ENCODE data around the gene STK32B.
"Not testable (repeated sequence)": the region's sequence is repeated elsewhere in the genome, so short reads cannot be mapped to it uniquely, and the experiment has no call there.

Gene STK32B

GRCh38 chr4:5409972-5410618, 358.8 kb downstream of the STK32B start:
- no peak for DNase-seq

- no peak for DNase-seq
Measured at GRCh38 chr4:5412296-5412695, 361.0 kb downstream of the STK32B start.

GRCh38 chr4:5412751-5413150, 361.5 kb downstream of the STK32B start:
- no peak for DNase-seq

GRCh38 chr4:5416637-5417036, 365.4 kb downstream of the STK32B start:
- DNase-seq, result no peak

GRCh38 chr4:5420266-5420665, 369.0 kb downstream of the STK32B start:
- DNase-seq, result no peak

GRCh38 chr4:5421416-5421815, 370.1 kb downstream of the STK32B start:
- no peak for DNase-seq

- no peak for DNase-seq
Measured at GRCh38 chr4:5422195-5422594, 370.9 kb downstream of the STK32B start.

GRCh38 chr4:5423670-5424069, 372.4 kb downstream of the STK32B start:
- no peak for DNase-seq

- DNase-seq, result no peak
Measured at GRCh38 chr4:5424211-5424610, 372.9 kb downstream of the STK32B start.

GRCh38 chr4:5424901-5425300, 373.6 kb downstream of the STK32B start:
- DNase-seq, result no peak

GRCh38 chr4:5429747-5430146, 378.5 kb downstream of the STK32B start:
- DNase-seq, result no peak

- DNase-seq, result no peak
Measured at GRCh38 chr4:5433196-5433595, 381.9 kb downstream of the STK32B start.

GRCh38 chr4:5435201-5435600, 383.9 kb downstream of the STK32B start:
- no peak for DNase-seq

GRCh38 chr4:5435823-5436222, 384.5 kb downstream of the STK32B start:
- no peak for DNase-seq

- not testable (repeated sequence) for DNase-seq
Measured at GRCh38 chr4:5443976-5444802, 392.9 kb downstream of the STK32B start.

- no peak for DNase-seq
Measured at GRCh38 chr4:5444918-5445517, 393.7 kb downstream of the STK32B start.

- DNase-seq, result no peak
Measured at GRCh38 chr4:5446595-5447226, 395.4 kb downstream of the STK32B start.

GRCh38 chr4:5447755-5448154, 396.5 kb downstream of the STK32B start:
- DNase-seq, result no peak

GRCh38 chr4:5448221-5448620, 396.9 kb downstream of the STK32B start:
- DNase-seq, result no peak

GRCh38 chr4:5451243-5451642, 400.0 kb downstream of the STK32B start:
- no peak for DNase-seq

GRCh38 chr4:5452156-5452555, 400.9 kb downstream of the STK32B start:
- no peak for DNase-seq

GRCh38 chr4:5455003-5455585, 403.8 kb downstream of the STK32B start:
- no peak for DNase-seq

GRCh38 chr4:5456296-5456845, 405.1 kb downstream of the STK32B start:
- DNase-seq, result no peak
